Measurements from ENCODE around the gene CUL2.

CUL2 gene

DNA sequence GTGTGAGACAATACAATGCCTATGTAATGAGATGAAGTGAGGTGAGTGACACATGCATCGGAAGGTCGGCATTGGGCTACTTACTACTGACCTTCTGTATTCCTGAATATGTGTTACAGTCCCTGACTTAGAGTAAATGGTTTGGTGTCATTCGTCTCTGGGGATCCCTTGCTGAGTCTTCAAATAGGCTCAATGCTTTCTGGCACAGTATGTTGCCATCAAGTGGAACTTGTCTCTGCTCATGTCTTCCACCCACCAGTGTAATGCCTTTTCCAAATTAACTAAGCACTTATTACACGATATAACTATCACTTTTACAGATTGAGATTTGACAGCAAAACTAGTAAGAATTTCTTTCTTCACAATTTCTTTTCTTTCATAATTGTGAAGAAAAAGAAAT is 10.9 kb downstream of the CUL2 start:
- no peaks in the 10 kb centered on the region for H3K9me3 ChIP-seq
- intact Hi-C loops (cut with DNase I; ENCODE audit: low total_unique reads), result no loop called here
- TF ChIP-seq, protein P1, sequence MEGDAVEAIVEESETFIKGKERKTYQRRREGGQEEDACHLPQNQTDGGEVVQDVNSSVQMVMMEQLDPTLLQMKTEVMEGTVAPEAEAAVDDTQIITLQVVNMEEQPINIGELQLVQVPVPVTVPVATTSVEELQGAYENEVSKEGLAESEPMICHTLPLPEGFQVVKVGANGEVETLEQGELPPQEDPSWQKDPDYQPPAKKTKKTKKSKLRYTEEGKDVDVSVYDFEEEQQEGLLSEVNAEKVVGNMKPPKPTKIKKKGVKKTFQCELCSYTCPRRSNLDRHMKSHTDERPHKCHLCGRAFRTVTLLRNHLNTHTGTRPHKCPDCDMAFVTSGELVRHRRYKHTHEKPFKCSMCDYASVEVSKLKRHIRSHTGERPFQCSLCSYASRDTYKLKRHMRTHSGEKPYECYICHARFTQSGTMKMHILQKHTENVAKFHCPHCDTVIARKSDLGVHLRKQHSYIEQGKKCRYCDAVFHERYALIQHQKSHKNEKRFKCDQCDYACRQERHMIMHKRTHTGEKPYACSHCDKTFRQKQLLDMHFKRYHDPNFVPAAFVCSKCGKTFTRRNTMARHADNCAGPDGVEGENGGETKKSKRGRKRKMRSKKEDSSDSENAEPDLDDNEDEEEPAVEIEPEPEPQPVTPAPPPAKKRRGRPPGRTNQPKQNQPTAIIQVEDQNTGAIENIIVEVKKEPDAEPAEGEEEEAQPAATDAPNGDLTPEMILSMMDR (IDR thresholded peaks at IDR 0.05), result no peak

GRCh38 chr10:35075228-35075627 is 14.9 kb downstream of the CUL2 start:
- DNase-seq, result no peak
- Histone ChIP-seq H3K9me3 (no peaks in the 10 kb centered on the region), H3K36me3 (peaks cover 0 to 4% (median 3%) of the 10 kb centered on the region in 3 donors), H3K4me3 (no peak overlapping the region), H3K27me3 (no peaks in the 10 kb centered on the region), H3K4me1 (peaks cover 0 to 3% (median 0%) of the 10 kb centered on the region in 4 donors), H3K27ac (no peak overlapping the region)
- TF ChIP-seq, protein P1 (IDR thresholded peaks at IDR 0.05), result no peak
- intact Hi-C loops (cut with DNase I; ENCODE audit: low total_unique reads), result no loop called here

More for the DNA sequence above, 10.9 kb downstream of the CUL2 start:
- DNase-seq, result no peak
- H3K36me3 ChIP-seq, result peaks cover 0 to 3% (median 0%) of the 10 kb centered on the region in 3 donors
- no peak overlapping the region for H3K4me3 ChIP-seq
- H3K27me3 ChIP-seq, result no peaks in the 10 kb centered on the region
- H3K4me1 ChIP-seq, result no peaks in the 10 kb centered on the region
- no peak overlapping the region for H3K27ac ChIP-seq

DNA sequence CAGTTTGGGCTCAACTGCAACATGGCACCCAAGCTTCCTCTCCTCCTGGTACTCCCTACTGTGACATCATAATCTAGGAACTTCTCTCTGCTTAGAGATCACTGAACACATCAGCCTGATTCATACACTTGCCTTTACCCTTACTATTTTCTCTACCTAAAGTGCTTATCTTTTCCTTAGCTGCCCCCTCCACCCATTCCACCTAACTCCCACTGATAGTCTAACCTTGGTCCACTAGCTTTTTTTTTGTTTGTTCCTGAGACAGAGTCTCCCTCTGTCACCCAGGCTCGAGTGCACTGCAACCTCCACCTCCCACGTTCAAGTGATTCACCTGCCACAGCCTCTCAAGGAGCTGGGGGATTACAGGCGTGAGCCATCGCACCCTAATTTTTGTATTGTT is 15.9 kb downstream of the CUL2 start:
- intact Hi-C loops (cut with DNase I; ENCODE audit: low total_unique reads), result no loop called here
- TF ChIP-seq, protein P1 (IDR thresholded peaks at IDR 0.05), result no peak
- Histone ChIP-seq H3K4me1 (peaks cover 0 to 3% (median 0%) of the 10 kb centered on the region in 4 donors), H3K27ac (no peak overlapping the region), H3K27me3 (no peaks in the 10 kb centered on the region), H3K4me3 (no peak overlapping the region), H3K9me3 (no peaks in the 10 kb centered on the region), H3K36me3 (peaks cover under 1 to 5% (median 4%) of the 10 kb centered on the region in 3 donors)
- no peak for DNase-seq

- no peak for DNase-seq
- intact Hi-C loops (cut with DNase I; ENCODE audit: low total_unique reads), result no loop called here
- Histone ChIP-seq H3K27ac (no peak overlapping the region), H3K4me1 (peaks cover 0 to 3% (median 0%) of the 10 kb centered on the region in 4 donors), H3K36me3 (peaks cover 12 to 32% (median 30%) of the 10 kb centered on the region in 3 donors), H3K4me3 (no peak overlapping the region), H3K9me3 (no peaks in the 10 kb centered on the region), H3K27me3 (no peaks in the 10 kb centered on the region)
- TF ChIP-seq, protein P1 (IDR thresholded peaks at IDR 0.05), result no peak
Measured at GRCh38 chr10:35070521-35070920, 19.6 kb downstream of the CUL2 start.

DNA sequence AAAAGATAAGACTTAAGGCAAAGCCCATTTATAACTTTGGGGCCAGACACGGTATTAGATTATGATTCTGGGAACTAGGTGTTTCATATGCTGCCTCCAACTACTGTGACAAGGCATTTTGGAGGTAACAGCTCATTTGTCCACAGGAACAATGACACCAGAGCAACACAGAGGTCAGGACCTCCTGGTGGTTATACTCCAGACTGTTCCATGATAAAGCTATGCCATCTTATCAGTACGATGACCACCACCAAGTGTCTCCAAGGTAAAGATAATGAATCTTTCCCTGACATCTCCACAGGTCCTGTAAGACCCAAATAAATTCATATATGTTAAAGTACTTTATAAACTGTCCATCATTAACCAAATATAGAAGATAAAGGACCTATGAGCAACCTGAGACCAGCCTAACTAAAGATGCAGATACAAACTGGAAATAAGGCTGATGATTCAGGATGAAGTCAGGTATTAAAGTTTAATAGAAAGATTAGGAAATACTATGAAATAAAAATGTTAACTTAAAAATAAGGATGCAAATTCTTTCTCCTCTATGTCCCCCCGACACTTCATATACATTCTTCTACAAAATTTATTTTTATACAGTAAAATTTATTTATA is 26.2 kb downstream of the CUL2 start:
- Histone ChIP-seq H3K36me3 (peaks cover 36 to 87% (median 38%) of the 10 kb centered on the region in 3 donors), H3K9me3 (no peaks in the 10 kb centered on the region), H3K27me3 (no peaks in the 10 kb centered on the region), H3K4me1 (no peaks in the 10 kb centered on the region), H3K27ac (no peak overlapping the region), H3K4me3 (no peak overlapping the region)
- TF ChIP-seq, protein P1 (IDR thresholded peaks at IDR 0.05), result no peak
- DNase-seq, result no peak
- intact Hi-C loops (cut with DNase I; ENCODE audit: low total_unique reads), result no loop called here

Measured in tibial artery (tissue), 4 donors.